Neural cell (in vitro differentiated cells): ENCODE measurements around the gene SWI5. TPM values are rescaled to one million over a fixed set of nuclear protein-coding genes. Genes with fewer than 3 reads are reported as not detected.
"Not testable (repeated sequence)": the region's sequence is repeated elsewhere in the genome, so short reads cannot be mapped to it uniquely, and the experiment has no call there.

Source experiments
- H2AFZ ChIP-seq: fragments of 200-600, 300-800 bp; sonication (generic), shearing (Covaris generic); 2 replicates; pipeline ENCODE4 v1.6.0; 2014; ENCODE audit warnings: low read depth, mild to moderate bottlenecking, antibody characterized with exemption, low read length, moderate library complexity
- H3F3A ChIP-seq: fragments of 200-600 bp; shearing (Covaris generic); 2 replicates; pipeline ENCODE4 v1.6.1; 2016; ENCODE audit warnings: mild to moderate bottlenecking, moderate library complexity, mixed read lengths, antibody characterized with exemption, low read length; ENCODE audit not compliant: insufficient read depth, poor library complexity, severe bottlenecking
- H3K27ac ChIP-seq: fragments of 200-600, 300-800 bp; sonication (generic), shearing (Covaris generic); 2 replicates; pipeline ENCODE4 v1.5.1; 2014; ENCODE audit warnings: mild to moderate bottlenecking, low read length, moderate library complexity
- H3K27me3 ChIP-seq: fragments of 300-800, 200-600 bp; sonication (generic), shearing (Covaris generic); 2 replicates; pipeline ENCODE4 v1.6.0; 2014; ENCODE audit warnings: mild to moderate bottlenecking, low read depth, low read length, moderate library complexity; ENCODE audit not compliant: insufficient read depth
- H3K36me3 ChIP-seq: fragments of 300-800, 200-600 bp; sonication (generic), shearing (Covaris generic); 2 replicates; pipeline ENCODE4 v1.5.1; 2014; ENCODE audit warnings: mild to moderate bottlenecking, antibody characterized with exemption, low read length, moderate library complexity; ENCODE audit not compliant: insufficient read depth
- H3K4me2 ChIP-seq: fragments of 300-800, 200-600 bp; sonication (generic), shearing (Covaris generic); 2 replicates; pipeline ENCODE4 v1.6.0; 2014; ENCODE audit warnings: mild to moderate bottlenecking, low read length
- H3K4me3 ChIP-seq: fragments of 300-800, 200-600 bp; sonication (generic), shearing (Covaris generic); 2 replicates; pipeline ENCODE4 v1.5.1; 2014; ENCODE audit warnings: mild to moderate bottlenecking, low read length, moderate library complexity
- H3K79me2 ChIP-seq: fragments of 200-600 bp; shearing (Covaris generic); replicated peaks from 2 replicates; pipeline ENCODE4 v1.6.0; 2014; ENCODE audit warnings: mild to moderate bottlenecking, low read length, moderate library complexity; ENCODE audit not compliant: insufficient read depth
- H3K9ac ChIP-seq: fragments of 300-800, 200-600 bp; sonication (generic), shearing (Covaris generic); 2 replicates; pipeline ENCODE4 v1.6.1; 2016; ENCODE audit warnings: mild to moderate bottlenecking, low read length, mixed read lengths
- H3K9me2 ChIP-seq: fragments of 200-600 bp; shearing (Covaris generic); 2 replicates; pipeline ENCODE4 v1.6.1; 2016; ENCODE audit warnings: mild to moderate bottlenecking, low read length, mixed read lengths; ENCODE audit not compliant: insufficient read depth
- H3K9me3 ChIP-seq: fragments of 200-600, 300-800 bp; sonication (generic), shearing (Covaris generic); 2 replicates; pipeline ENCODE4 v1.6.1; 2016; ENCODE audit warnings: mild to moderate bottlenecking, mixed run types, low read length, moderate library complexity, mixed read lengths
- H4K20me1 ChIP-seq: fragments of 200-600 bp; shearing (Covaris generic); 2 replicates; pipeline ENCODE4 v1.6.1; 2016; ENCODE audit warnings: mild to moderate bottlenecking, mixed run types; ENCODE audit not compliant: insufficient read depth
- CTCF ChIP-seq: fragments of 450-650 bp; IDR thresholded peaks from 2 replicates; pipeline ENCODE4 v1.5.1; 2014; ENCODE audit warnings: antibody characterized with exemption, mild to moderate bottlenecking, moderate library complexity; ENCODE audit not compliant: poor library complexity, severe bottlenecking
- EP300 ChIP-seq: fragments of 450-650 bp; conservative IDR thresholded peaks from 2 replicates; pipeline ENCODE4 v1.6.1; 2014; ENCODE audit warnings: antibody characterized with exemption, mild to moderate bottlenecking, moderate library complexity; ENCODE audit not compliant: poor library complexity, severe bottlenecking
- EZH2 ChIP-seq: fragments of 200-600, 300-800 bp; shearing (Covaris generic), sonication (generic); IDR thresholded peaks from 2 replicates; pipeline ENCODE4 v1.6.1; 2014; ENCODE audit warnings: antibody characterized with exemption, low read length, borderline replicate concordance, mild to moderate bottlenecking; ENCODE audit not compliant: insufficient read depth, poor library complexity, severe bottlenecking
- MXI1 ChIP-seq: fragments of 450-650 bp; conservative IDR thresholded peaks from 2 replicates; pipeline ENCODE4 v1.6.1; 2014; ENCODE audit warnings: antibody characterized with exemption, mild to moderate bottlenecking; ENCODE audit not compliant: poor library complexity, severe bottlenecking
- POLR2AphosphoS5 ChIP-seq: IDR thresholded peaks from 2 replicates; pipeline ENCODE4 v1.6.1; 2012
- RAD21 ChIP-seq: fragments of 450-650 bp; conservative IDR thresholded peaks from 2 replicates; pipeline ENCODE4 v1.6.1; 2014; ENCODE audit warnings: antibody characterized with exemption, mild to moderate bottlenecking, moderate library complexity
- REST ChIP-seq: IDR thresholded peaks from 2 replicates; pipeline ENCODE4 v1.6.1; 2012; ENCODE audit warnings: borderline replicate concordance
- SMC3 ChIP-seq: fragments of 450-650 bp; conservative IDR thresholded peaks from 2 replicates; pipeline ENCODE4 v1.6.1; 2014; ENCODE audit warnings: antibody characterized with exemption, mild to moderate bottlenecking, moderate library complexity; ENCODE audit not compliant: poor library complexity
- TAF1 ChIP-seq: IDR thresholded peaks from 2 replicates; pipeline ENCODE4 v1.6.1; 2012; ENCODE audit warnings: low read depth
- polyA plus RNA-seq: library from polyadenylated mRNA; depleted of rRNA; stranded (reverse); fragments of >200 nt; gene quantifications from 2 replicates; pipeline ENCODE4 v1.2.3, GENCODE V29; 2014

The SWI5 gene
- polyA plus RNA-seq, 1 donor from 2014 or later, result 67.1 TPM

GRCh38 chr9:128276574-128277270 is 646 bp downstream of the SWI5 start:
- Histone ChIP-seq H3F3A (no peaks in the 10 kb centered on the region), H3K9ac (peak overlapping the region; percentile 74), H3K27me3 (no peaks in the 10 kb centered on the region), H3K4me2 (peak overlapping the region; percentile 98), H3K4me3 (peak overlapping the region; percentile 95), H3K79me2 (peaks cover 15% of the 10 kb centered on the region), H2AFZ (peak overlapping the region; percentile 67), H3K27ac (peak overlapping the region; percentile 54), H3K9me3 (no peaks in the 10 kb centered on the region), H4K20me1 (no peaks in the 10 kb centered on the region), H3K36me3 (no peaks in the 10 kb centered on the region), H3K9me2 (no peaks in the 10 kb centered on the region)
- no peak for TF ChIP-seq EZH2
- TF ChIP-seq REST, result no peak
- no peak for TF ChIP-seq MXI1
- TF ChIP-seq POLR2AphosphoS5, result no peak
- no peak for TF ChIP-seq RAD21
- no peak for TF ChIP-seq TAF1
- no peak for TF ChIP-seq CTCF
- TF ChIP-seq EP300, result no peak
- no peak for TF ChIP-seq SMC3

GRCh38 chr9:128279088-128280073 is 3.3 kb downstream of the SWI5 start:
- H3K9me3 ChIP-seq, H3K4me2 ChIP-seq, H3K9me2 ChIP-seq, H3K4me3 ChIP-seq, H3F3A ChIP-seq, H3K9ac ChIP-seq, H2AFZ ChIP-seq, H3K27ac ChIP-seq, H3K27me3 ChIP-seq, H4K20me1 ChIP-seq, H3K36me3 ChIP-seq: not testable (repeated sequence)
- peaks cover 11% of the 10 kb centered on the region for H3K79me2 ChIP-seq
